GM18951 (cell line): ENCODE measurements around the gene TBC1D2B.

Experiments used
- POLR2A ChIP-seq: IDR thresholded peaks from 4 replicates; pipeline ENCODE4 v1.6.1; 2011; ENCODE audit warnings: mild to moderate bottlenecking; ENCODE audit not compliant: insufficient read length, insufficient read depth; ENCODE audit errors: extremely low read depth
- in situ Hi-C: fragments of 300-500 bp; cut with MboI; formaldehyde crosslinking; loops from one replicate; pipeline ENCODE4 v1.12.0; 2022; ENCODE audit warnings: low sequenced_read_pairs, mixed read lengths, inconsistent platforms; ENCODE audit not compliant: unreplicated experiment

TBC1D2B gene

DNA sequence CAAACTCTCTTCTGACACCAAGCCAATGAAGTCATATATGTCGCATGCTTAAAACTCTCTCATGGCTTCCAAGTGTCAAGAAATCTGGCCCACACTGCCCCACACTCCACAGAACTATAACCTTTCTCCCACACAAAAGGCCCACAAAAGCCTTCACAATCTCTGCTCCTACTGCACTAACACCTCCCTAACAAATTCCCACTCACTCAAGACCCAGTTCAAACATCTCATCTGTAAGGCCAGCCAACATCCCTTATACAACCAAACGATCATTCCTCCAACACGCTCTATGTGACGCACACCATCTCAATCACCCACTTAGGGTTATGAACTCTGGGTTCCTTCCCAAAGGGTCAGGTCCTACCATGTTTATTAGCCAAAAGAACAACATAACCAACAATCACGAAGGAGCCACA lies 13.5 kb downstream of the TBC1D2B start:
- in situ Hi-C loops = no loop called here
- no peak for TF ChIP-seq POLR2A

DNA sequence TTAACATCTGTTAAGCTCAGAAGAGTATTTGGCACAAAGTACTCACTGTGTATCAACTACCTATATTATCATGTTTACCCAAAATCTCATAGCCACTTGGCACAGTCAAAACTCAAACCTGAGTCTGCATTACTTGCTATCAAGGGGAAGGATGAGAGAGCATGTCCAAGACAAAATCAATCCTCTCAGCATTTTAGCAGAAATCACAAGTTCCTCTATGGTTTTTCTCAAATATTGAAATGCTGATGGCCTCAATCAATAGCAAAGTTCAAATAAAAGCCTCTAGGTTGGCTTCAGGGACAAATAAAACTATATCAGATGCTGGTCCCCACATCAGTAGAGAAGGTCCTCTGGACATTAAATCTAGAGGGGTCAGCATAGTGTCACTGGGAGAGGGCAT lies 14.3 kb downstream of the TBC1D2B start:
- in situ Hi-C loops = no loop called here
- no peak for TF ChIP-seq POLR2A

DNA sequence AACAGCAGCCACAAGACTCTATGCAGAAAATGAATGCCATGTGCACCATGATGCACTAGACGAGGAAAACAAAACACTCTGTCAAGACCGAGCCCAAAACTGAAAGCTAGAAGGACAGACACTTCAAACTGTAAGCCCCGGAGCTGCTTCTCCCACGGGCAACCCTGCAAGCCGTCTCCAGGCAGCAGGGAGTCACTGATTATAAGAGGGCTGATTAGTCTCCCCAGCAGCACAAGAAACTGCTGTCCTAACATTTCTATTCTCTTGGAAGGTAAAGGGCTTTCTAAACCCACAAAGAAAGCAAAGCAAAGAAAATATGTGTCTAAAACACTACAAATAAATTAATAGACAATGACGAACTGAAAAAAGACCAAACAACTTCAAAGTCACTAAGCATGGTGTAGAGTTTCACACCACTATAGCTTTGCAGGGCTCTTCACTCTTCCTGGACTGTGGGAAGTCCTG lies 15.5 kb downstream of the TBC1D2B start:
- in situ Hi-C loops = no loop called here
- no peak for TF ChIP-seq POLR2A

DNA sequence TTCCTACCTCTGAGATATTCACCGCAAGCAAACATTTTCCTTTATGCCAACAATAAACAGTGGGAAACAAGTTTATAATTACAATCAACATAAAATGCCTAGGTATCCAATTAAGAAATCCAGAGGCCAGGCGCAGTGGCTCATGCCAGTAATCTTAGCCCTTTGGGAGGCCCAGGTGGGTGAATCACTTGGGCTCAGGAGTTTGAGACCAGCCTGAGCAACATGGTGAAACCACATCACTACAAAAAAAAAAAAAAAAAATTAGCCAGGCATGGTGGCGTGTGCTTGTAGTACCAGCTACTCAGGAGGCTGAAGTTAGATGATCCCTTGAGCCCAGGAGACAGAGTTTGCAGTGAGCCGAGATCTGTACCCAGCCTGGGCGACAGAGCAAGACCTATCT lies 17.3 kb downstream of the TBC1D2B start:
- in situ Hi-C loops = no loop called here

DNA sequence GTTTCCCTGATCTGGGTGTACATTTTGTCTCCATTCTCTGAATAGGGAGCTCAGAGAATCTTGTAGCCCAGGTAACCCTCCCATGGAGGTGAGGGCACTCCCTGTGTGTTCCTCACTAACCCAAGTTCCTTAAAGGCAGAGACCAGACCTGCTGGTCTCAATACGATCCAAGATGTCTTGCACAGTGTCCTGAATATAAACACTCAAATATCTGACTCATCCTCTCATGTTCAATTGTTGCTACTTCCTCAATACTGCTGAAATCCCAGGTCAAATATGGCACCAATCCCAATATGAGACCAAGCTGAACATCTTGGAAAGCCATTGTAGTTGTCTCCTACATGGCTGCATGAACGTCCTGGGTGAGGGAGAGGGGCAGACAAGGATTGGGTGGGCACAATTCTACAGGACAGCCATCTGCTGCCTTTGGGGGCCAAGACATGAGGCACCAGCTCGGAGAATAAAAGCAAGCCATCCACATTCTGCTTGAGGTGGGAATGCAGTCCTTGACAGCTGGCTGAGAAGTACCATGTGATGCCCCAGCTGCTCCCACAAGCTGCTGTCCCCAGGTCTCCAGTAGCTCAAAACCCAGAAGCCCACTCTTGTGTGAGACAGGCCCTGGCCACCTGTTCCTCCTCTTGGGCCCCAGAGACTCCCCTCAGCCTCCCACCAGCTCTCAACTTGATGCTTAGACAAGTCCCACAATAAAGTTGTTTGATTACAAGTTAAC lies 18.2 kb downstream of the TBC1D2B start:
- in situ Hi-C loops = no loop called here
- no peak for TF ChIP-seq POLR2A

More for the DNA sequence above, 17.3 kb downstream of the TBC1D2B start:
- no peak for TF ChIP-seq POLR2A

DNA sequence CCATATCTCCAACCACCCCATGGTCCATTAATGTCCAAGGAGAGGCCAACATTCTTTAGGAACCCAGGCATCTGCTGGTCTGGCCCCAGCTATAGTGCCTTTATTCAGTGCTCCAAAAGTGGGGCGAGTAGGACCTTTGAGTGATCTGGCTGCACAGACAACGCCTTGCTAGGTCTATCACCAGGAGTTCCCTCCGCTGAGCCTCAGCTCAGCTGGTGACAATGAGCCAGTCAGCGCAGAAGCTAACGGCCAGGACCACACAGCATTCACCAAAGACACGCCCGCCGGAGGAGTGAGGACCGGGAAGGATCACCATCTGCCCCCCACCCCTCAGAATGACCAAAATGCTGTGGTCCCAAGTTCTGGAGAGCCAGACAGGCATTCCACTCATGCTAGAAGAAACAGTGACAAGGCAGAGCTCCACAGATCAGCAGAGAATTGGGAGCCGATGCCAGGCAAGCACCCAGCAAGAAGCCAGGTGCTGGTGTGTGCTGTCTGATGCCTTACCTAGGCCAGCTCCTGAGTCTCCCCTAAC lies 19.0 kb downstream of the TBC1D2B start:
- in situ Hi-C loops = no loop called here

DNA sequence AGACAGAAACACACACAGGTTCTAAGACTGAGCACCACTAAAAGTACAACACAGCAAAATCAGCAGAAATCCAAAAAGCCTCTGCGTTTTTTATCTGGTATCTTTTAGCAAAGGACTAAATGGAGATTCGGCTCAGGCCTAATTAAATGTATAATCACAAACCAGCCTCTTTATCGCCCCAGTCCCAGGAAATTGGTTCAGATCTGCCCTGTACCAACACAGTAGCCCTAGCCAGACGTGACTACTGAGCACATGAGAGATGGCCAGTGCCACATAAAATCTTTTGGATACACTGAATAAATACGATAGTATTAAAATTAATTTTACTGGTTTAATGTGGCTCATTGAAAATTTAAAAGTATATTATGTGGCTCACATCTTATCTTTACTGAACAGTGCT lies 19.7 kb downstream of the TBC1D2B start:
- in situ Hi-C loops = no loop called here
- no peak for TF ChIP-seq POLR2A

More for the DNA sequence above, 19.0 kb downstream of the TBC1D2B start:
- TF ChIP-seq POLR2A = no peak

DNA sequence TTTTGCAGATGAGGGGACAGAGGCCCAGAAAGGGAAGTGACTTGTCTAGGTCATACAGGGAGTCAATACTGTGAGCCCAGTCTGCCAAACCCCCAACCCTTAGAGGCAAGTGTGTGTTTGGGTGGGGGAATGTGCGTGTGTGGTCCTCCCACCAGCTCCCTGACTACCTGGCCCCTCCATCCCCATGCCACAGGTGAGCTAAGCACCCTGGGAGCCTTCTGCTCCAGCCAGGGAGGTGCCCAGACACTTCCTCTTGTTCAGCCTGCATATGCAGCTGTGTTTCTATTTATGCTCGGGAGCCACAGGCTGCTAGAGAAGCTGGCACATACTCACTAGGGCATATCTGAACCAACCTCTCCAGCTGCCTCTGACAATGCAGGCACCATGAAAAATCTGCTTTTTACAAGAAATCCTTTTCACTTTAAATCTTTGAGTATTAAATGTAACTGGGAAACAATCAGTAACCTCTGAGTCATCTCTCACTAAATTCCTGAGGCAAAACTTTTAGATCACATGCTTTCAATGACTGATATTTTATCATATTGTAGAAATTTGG lies 20.7 kb downstream of the TBC1D2B start:
- TF ChIP-seq POLR2A = no peak
- in situ Hi-C loops = no loop called here

DNA sequence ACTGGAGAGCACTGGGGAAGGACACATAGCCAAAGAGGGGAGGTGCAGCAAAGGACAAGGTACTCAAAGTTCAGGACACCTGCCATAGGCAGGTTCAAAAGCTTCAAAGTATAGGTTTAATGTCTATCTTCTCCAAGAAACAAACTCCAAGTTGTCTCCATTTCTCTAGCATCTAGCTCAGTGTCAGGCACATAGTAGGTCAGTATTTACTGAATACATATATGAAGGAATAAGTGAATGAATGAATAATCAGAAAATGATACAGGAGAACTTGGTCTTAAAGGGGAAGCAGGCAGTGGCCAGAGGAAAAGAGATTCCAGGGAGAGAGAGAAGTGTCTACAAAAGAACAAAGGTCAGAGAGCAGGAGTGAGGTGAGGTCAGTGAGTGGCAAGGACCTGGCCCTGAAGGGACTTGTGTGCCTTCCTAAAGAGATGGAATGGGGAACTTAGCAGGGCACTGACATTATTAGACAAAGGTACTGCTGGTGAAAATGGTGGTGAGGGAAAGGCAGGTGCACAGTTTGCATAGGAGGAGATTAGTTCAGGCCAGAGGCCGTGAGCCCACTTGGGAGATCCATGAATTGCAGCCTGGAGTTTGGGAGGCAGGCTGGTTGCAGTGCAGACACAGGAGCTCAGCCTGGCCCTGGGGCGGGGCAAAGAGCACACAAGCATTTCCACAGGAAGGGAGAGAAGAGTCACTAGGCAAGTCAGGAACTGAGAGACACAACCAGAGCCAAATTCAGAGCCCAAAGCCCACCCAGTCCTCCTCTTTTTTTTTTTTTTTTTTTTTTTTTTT lies 21.4 kb downstream of the TBC1D2B start:
- no peak for TF ChIP-seq POLR2A
- in situ Hi-C loops = no loop called here

DNA sequence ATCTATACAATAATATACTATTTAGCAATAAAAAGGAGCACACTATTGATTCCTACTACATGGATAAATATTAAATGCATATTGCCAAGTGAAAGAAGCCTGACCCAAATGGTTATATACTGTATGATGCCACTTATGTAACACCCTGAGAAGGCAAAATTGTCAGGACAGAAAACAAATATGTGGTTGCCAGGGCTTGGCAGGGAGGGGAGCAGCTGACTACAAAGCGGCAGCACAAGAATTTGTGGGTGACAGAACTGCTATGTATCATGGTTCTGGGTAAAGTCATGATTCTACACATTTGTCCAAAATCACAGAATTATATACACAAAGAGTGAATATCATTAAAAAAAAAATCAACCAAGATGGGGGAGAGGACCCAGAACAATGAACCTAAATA lies 22.5 kb downstream of the TBC1D2B start:
- in situ Hi-C loops = no loop called here

DNA sequence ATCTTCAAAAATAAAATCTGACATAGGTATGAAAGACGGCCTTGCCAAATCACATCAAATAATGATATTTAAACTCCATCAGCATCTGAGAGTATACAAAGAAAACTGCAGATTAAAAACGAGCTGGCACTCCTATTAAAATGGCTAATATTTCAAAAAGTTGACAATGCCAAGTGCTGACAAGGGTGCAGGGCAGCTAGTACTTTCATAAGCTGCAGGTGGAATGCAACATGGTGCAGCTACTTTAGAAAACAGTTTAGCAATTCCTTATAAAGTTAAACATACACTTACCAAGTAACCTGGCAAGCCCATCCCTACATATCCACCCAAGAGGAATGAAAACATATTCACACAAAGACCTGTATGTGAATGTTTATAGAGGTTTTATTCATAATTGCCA lies 23.0 kb downstream of the TBC1D2B start:
- in situ Hi-C loops = no loop called here
- no peak for TF ChIP-seq POLR2A

More for the DNA sequence above, 22.5 kb downstream of the TBC1D2B start:
- no peak for TF ChIP-seq POLR2A

DNA sequence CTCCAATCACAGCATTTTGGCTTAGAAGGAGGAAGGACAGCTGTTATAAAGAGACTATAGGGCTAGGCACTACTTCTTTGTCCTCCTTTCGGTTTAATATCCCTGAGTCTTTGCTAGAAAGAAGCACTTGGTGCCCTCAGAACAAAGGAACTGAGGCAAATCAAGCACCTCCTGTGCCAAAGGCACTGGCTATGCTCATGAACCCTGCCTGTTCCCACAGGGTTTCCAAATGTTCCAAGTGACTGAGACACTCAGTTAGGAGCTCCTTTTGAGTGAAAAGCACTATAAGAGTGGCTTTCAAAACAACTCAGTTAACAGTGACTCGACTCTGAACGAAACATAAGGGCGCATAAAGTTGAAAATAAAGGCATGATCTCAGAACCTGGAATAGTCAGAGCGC lies 25.0 kb downstream of the TBC1D2B start:
- no peak for TF ChIP-seq POLR2A
- in situ Hi-C loops = no loop called here

DNA sequence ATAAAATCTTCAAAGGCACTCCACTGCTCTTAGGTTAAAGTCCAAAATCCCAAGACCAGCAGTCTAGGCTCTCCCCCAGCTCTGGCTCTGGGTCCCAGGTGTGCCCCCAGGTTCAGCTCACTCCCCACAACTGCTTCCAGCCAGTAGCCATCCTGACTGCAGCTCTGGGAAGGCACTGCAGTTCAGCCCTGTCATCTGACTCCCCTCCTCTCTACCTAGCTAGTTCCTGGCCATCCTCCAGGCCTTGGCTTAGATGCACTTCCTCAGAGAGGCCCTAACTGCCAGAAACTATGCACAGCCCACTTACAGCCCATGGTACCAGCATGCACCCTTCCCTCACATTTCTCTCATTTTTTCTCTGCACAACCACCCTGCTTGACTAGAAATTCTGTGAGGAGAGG lies 25.5 kb downstream of the TBC1D2B start:
- no peak for TF ChIP-seq POLR2A
- in situ Hi-C loops = no loop called here
